Liver (tissue), 9 donors: ENCODE measurements around the gene KDM6A. TPM values are rescaled to one million over a fixed set of nuclear protein-coding genes. Genes with fewer than 3 reads are reported as not detected.

ENCODE experiments used
- DNase-seq: peaks from one replicate; pipeline ENCODE4 v3.0.0-alpha.2; 2017; ENCODE audit warnings: low spot score
- H3K27ac ChIP-seq, 2 donors: one replicate each; pipeline ENCODE4 v1.7.0; 2013; ENCODE audit warnings: inconsistent platforms in 2 of 2, low read length in 2 of 2, control low read depth in 1 of 2, low read depth in 1 of 2, mild to moderate bottlenecking in 1 of 2
- H3K27me3 ChIP-seq, 4 donors: one replicate each; pipeline versions ENCODE4 v1.6.1 to v1.7.0; 2013; ENCODE audit warnings: low read length in 3 of 4, inconsistent platforms in 1 of 4, mild to moderate bottlenecking in 1 of 4, moderate library complexity in 1 of 4; ENCODE audit not compliant: control insufficient read depth in 4 of 4, insufficient read depth in 4 of 4
- H3K36me3 ChIP-seq, 4 donors: one replicate each; pipeline versions ENCODE4 v1.6.1 to v1.7.0; 2013; ENCODE audit warnings: low read length in 3 of 4, mild to moderate bottlenecking in 3 of 4, low read depth in 1 of 4, moderate library complexity in 1 of 4; ENCODE audit not compliant: control insufficient read depth in 4 of 4, insufficient read depth in 3 of 4
- H3K4me1 ChIP-seq, 4 donors: one replicate each; pipeline versions ENCODE4 v1.6.1 to v1.7.0; 2013; ENCODE audit warnings: low read length in 3 of 4, mild to moderate bottlenecking in 3 of 4, moderate library complexity in 1 of 4; ENCODE audit not compliant: control insufficient read depth in 4 of 4, insufficient read depth in 4 of 4
- H3K4me3 ChIP-seq, 3 donors: one replicate each; pipeline versions ENCODE4 v1.6.1 to v1.7.0; 2013; ENCODE audit warnings: low read length in 3 of 3, control low read depth in 1 of 3, low read depth in 1 of 3, mild to moderate bottlenecking in 1 of 3
- H3K9ac ChIP-seq, 2 donors: one replicate each; pipeline ENCODE4 v1.7.0; 2013; ENCODE audit warnings: low read length in 2 of 2, mild to moderate bottlenecking in 2 of 2, moderate library complexity in 2 of 2, control low read depth in 1 of 2, low read depth in 1 of 2
- H3K9me3 ChIP-seq, 4 donors: one replicate each; pipeline versions ENCODE4 v1.6.1 to v1.7.0; 2013; ENCODE audit warnings: low read length in 3 of 4; ENCODE audit not compliant: control insufficient read depth in 4 of 4
- EGR1 ChIP-seq, 2 donors: IDR thresholded peaks; 2 replicates each; pipeline ENCODE4 v1.6.1; 2016 to 2018; ENCODE audit warnings: antibody characterized with exemption in 2 of 2, low read depth in 2 of 2
- FOXA1 ChIP-seq: IDR thresholded peaks from 2 replicates; pipeline ENCODE4 v1.6.1; 2016; ENCODE audit warnings: antibody characterized with exemption
- FOXA2 ChIP-seq: IDR thresholded peaks from 2 replicates; pipeline ENCODE4 v1.6.1; 2016; ENCODE audit warnings: antibody characterized with exemption
- GABPA ChIP-seq, 2 donors: IDR thresholded peaks in 1 of 2; conservative IDR thresholded peaks in 1 of 2; 2 replicates each; pipeline ENCODE4 v1.6.1; 2016; ENCODE audit warnings: antibody characterized with exemption in 2 of 2, mild to moderate bottlenecking in 1 of 2, moderate library complexity in 1 of 2
- HNF4A ChIP-seq, 2 donors: conservative IDR thresholded peaks; 2 replicates each; pipeline ENCODE4 v1.6.1; 2016; ENCODE audit warnings: antibody characterized with exemption in 2 of 2, mild to moderate bottlenecking in 2 of 2
- HNF4G ChIP-seq: IDR thresholded peaks from 2 replicates; pipeline ENCODE4 v1.6.1; 2016; ENCODE audit warnings: antibody characterized with exemption
- JUND ChIP-seq, 2 donors: IDR thresholded peaks; 2 replicates each; pipeline ENCODE4 v1.6.1; 2016; ENCODE audit warnings: antibody characterized with exemption in 2 of 2
- NR2F2 ChIP-seq: IDR thresholded peaks from 2 replicates; pipeline ENCODE4 v1.6.1; 2016; ENCODE audit warnings: antibody characterized with exemption
- RAD21 ChIP-seq, 2 donors: IDR thresholded peaks; 2 replicates each; pipeline ENCODE4 v1.6.1; 2016; ENCODE audit warnings: antibody characterized with exemption in 2 of 2, mild to moderate bottlenecking in 2 of 2
- RXRA ChIP-seq, 2 donors: IDR thresholded peaks; 2 replicates each; pipeline ENCODE4 v1.6.1; 2017 to 2018; ENCODE audit warnings: antibody characterized with exemption in 2 of 2, mild to moderate bottlenecking in 1 of 2
- SP1 ChIP-seq: IDR thresholded peaks from 2 replicates; pipeline ENCODE4 v1.6.1; 2018; ENCODE audit warnings: antibody characterized with exemption, mild to moderate bottlenecking
- TAF1 ChIP-seq: conservative IDR thresholded peaks from 2 replicates; pipeline ENCODE4 v1.6.1; 2016; ENCODE audit warnings: antibody characterized with exemption, mild to moderate bottlenecking
- YY1 ChIP-seq: IDR thresholded peaks from 2 replicates; pipeline ENCODE4 v1.6.1; 2016; ENCODE audit warnings: antibody characterized with exemption, mild to moderate bottlenecking
- WGBS: extraction: QIAGEN DNeasy Blood & Tissue Kit; methylation state at CpG from one replicate; pipeline ENCODE4 v1.1.7; 2013; 5-methylcytosine and 5-hydroxymethylcytosine counted together
- polyA plus RNA-seq, 2 donors: library from polyadenylated mRNA; stranded (reverse) in 1 of 2; unstranded in 1 of 2; fragments of 200-250 nt in 1 of 2; fragments of >200 nt in 1 of 2; fragmentation: Nextera tagmentation in 1 of 2; extraction: Ambion mirVana in 1 of 2; gene quantifications; one replicate each; pipeline versions ENCODE4 v1.2.1 to v1.2.3, GENCODE V29; 2013 to 2015
- total RNA-seq, 2 donors: library from RNA; depleted of rRNA; stranded (reverse); fragments of >200 nt; gene quantifications; one replicate each; pipeline ENCODE4 v1.2.3, GENCODE V29; 2014
- TF ChIP-seq, protein P1 (sequence below): IDR thresholded peaks from 2 replicates; pipeline ENCODE4 v1.6.1; 2016; ENCODE audit warnings: antibody characterized with exemption
- TF ChIP-seq, protein P2 (sequence below): IDR thresholded peaks from 2 replicates; pipeline ENCODE4 v1.6.1; 2016; ENCODE audit warnings: antibody characterized with exemption
- TF ChIP-seq, protein P3 (sequence below): IDR thresholded peaks from 2 replicates; pipeline ENCODE4 v1.6.1; 2016; ENCODE audit warnings: antibody characterized with exemption
- TF ChIP-seq, protein P4 (sequence below): IDR thresholded peaks from 2 replicates; pipeline ENCODE4 v1.6.1; 2016; ENCODE audit warnings: antibody characterized with exemption, mild to moderate bottlenecking
- TF ChIP-seq, protein P5 (sequence below): fragments of 150-350 bp; IDR thresholded peaks from 2 replicates; pipeline ENCODE4 v1.5.1; 2017; ENCODE audit warnings: improper control_type of control experiment, low read depth, low read length; ENCODE audit not compliant: missing input control
- donor health status: healthy.
- donor health status: healthy.
- donor health status: healthy.
- donor health status: healthy.
- donor health status: healthy.

Gene KDM6A
- total and polyA plus RNA-seq, 4 donors: 5.3 to 30.2 (median 18.2) TPM

DNA sequence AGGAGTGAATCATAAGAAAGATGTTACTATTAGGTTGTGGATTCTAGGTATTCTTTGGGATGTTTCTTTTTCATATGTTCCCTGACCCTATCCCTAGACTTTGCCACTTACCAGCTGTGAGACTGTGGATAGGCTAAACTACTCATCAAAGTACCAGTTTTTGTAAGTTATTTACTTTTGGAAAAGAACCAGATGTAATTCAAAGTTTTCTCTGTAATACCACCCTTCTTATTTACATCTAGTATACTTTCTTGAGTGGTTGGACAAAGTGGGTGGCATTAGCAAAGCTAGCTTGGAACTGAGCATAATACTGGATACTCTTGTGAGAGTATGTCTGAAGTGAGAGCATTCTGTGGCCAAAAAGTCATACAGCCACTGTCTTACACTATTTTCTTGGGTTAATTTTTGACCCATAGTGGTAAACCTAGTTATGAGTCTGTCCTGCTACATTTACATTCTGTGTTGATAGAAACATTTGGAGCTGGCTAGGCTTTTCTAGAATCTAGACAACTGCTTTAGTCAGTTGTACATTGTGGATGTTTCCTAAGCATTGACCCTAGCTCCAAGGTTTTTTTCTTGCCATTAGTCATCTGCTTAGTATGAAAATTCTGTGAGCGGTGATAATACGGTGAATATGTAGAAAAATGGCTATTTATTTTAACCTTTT, 41.7 kb downstream of the KDM6A start:
- TF ChIP-seq FOXA2 (no peak), FOXA1 (no peak), RAD21 (IDR thresholded peaks at IDR 0.05) (no peak), NR2F2 (no peak), GABPA (IDR thresholded peaks at IDR 0.05 in 1 of 2, conservative IDR thresholded peaks at IDR 0.05 in 1 of 2) (no peak), SP1 (no peak), RXRA (IDR thresholded peaks at IDR 0.05) (no peak), HNF4A (conservative IDR thresholded peaks at IDR 0.05) (no peak), JUND (IDR thresholded peaks at IDR 0.05) (no peak), EGR1 (IDR thresholded peaks at IDR 0.05; ENCODE audit: low read depth in 2 of 2) (no peak), HNF4G (no peak), YY1 (no peak), TAF1 (no peak)
- TF ChIP-seq, protein P1, sequence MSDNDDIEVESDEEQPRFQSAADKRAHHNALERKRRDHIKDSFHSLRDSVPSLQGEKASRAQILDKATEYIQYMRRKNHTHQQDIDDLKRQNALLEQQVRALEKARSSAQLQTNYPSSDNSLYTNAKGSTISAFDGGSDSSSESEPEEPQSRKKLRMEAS: no peak
- TF ChIP-seq, protein P2, sequence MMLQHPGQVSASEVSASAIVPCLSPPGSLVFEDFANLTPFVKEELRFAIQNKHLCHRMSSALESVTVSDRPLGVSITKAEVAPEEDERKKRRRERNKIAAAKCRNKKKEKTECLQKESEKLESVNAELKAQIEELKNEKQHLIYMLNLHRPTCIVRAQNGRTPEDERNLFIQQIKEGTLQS: no peak
- TF ChIP-seq, protein P3, sequence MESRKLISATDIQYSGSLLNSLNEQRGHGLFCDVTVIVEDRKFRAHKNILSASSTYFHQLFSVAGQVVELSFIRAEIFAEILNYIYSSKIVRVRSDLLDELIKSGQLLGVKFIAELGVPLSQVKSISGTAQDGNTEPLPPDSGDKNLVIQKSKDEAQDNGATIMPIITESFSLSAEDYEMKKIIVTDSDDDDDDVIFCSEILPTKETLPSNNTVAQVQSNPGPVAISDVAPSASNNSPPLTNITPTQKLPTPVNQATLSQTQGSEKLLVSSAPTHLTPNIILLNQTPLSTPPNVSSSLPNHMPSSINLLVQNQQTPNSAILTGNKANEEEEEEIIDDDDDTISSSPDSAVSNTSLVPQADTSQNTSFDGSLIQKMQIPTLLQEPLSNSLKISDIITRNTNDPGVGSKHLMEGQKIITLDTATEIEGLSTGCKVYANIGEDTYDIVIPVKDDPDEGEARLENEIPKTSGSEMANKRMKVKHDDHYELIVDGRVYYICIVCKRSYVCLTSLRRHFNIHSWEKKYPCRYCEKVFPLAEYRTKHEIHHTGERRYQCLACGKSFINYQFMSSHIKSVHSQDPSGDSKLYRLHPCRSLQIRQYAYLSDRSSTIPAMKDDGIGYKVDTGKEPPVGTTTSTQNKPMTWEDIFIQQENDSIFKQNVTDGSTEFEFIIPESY: no peak
- TF ChIP-seq, protein P4, sequence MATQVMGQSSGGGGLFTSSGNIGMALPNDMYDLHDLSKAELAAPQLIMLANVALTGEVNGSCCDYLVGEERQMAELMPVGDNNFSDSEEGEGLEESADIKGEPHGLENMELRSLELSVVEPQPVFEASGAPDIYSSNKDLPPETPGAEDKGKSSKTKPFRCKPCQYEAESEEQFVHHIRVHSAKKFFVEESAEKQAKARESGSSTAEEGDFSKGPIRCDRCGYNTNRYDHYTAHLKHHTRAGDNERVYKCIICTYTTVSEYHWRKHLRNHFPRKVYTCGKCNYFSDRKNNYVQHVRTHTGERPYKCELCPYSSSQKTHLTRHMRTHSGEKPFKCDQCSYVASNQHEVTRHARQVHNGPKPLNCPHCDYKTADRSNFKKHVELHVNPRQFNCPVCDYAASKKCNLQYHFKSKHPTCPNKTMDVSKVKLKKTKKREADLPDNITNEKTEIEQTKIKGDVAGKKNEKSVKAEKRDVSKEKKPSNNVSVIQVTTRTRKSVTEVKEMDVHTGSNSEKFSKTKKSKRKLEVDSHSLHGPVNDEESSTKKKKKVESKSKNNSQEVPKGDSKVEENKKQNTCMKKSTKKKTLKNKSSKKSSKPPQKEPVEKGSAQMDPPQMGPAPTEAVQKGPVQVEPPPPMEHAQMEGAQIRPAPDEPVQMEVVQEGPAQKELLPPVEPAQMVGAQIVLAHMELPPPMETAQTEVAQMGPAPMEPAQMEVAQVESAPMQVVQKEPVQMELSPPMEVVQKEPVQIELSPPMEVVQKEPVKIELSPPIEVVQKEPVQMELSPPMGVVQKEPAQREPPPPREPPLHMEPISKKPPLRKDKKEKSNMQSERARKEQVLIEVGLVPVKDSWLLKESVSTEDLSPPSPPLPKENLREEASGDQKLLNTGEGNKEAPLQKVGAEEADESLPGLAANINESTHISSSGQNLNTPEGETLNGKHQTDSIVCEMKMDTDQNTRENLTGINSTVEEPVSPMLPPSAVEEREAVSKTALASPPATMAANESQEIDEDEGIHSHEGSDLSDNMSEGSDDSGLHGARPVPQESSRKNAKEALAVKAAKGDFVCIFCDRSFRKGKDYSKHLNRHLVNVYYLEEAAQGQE: no peak
- TF ChIP-seq, protein P5, sequence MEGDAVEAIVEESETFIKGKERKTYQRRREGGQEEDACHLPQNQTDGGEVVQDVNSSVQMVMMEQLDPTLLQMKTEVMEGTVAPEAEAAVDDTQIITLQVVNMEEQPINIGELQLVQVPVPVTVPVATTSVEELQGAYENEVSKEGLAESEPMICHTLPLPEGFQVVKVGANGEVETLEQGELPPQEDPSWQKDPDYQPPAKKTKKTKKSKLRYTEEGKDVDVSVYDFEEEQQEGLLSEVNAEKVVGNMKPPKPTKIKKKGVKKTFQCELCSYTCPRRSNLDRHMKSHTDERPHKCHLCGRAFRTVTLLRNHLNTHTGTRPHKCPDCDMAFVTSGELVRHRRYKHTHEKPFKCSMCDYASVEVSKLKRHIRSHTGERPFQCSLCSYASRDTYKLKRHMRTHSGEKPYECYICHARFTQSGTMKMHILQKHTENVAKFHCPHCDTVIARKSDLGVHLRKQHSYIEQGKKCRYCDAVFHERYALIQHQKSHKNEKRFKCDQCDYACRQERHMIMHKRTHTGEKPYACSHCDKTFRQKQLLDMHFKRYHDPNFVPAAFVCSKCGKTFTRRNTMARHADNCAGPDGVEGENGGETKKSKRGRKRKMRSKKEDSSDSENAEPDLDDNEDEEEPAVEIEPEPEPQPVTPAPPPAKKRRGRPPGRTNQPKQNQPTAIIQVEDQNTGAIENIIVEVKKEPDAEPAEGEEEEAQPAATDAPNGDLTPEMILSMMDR: no peak
- DNase-seq: no peak

More for the DNA sequence above, 41.7 kb downstream of the KDM6A start:
- Histone ChIP-seq H3K4me1 (peaks cover 0 to 39% (median 32%) of the 10 kb centered on the region in 4 donors), H3K27me3 (no peaks in the 10 kb centered on the region), H3K9ac (peak overlapping the region in 1 of 2 donors; percentile 14), H3K36me3 (no peaks in the 10 kb centered on the region), H3K27ac (peak overlapping the region; percentile 79 to 96), H3K4me3 (peak overlapping the region in 2 of 3 donors; percentile 24 to 41), H3K9me3 (no peaks in the 10 kb centered on the region)
- 71% methylated on average over 2 of the region's 2 CpGs for whole genome bisulfite sequencing
